Coronary artery (tissue), 2 donors: ENCODE data around the gene PBXIP1.

ENCODE experiments used
- DNase-seq: peaks from one replicate; pipeline ENCODE4 v3.0.0-alpha.2; 2017; ENCODE audit warnings: low spot score
- H3K27ac ChIP-seq, 2 donors: fragments of 200-600 bp; sonication (generic); one replicate each; pipeline ENCODE4 v1.5.1; 2016 to 2019
- H3K4me3 ChIP-seq: fragments of 200-600 bp; sonication (generic); 2 replicates; pipeline ENCODE4 v1.5.1; 2016; ENCODE audit warnings: mild to moderate bottlenecking, moderate library complexity
- CTCF ChIP-seq: fragments of 200-600 bp; sonication (generic); IDR thresholded peaks from one replicate; pipeline ENCODE4 v1.5.1; 2019; ENCODE audit warnings: antibody characterized with exemption

Gene PBXIP1

GRCh38 chr1:154951901-154952657 lies 3.8 kb downstream of the PBXIP1 start:
- DNase-seq = no peak
- Histone ChIP-seq H3K27ac (no peak overlapping the region), H3K4me3 (no peak overlapping the region)
- TF ChIP-seq CTCF = no peak

GRCh38 chr1:154948079-154948478 lies 7.8 kb downstream of the PBXIP1 start:
- DNase-seq = no peak
- TF ChIP-seq CTCF = no peak
- H3K27ac ChIP-seq = no peak overlapping the region

GRCh38 chr1:154945962-154946850 lies 9.7 kb downstream of the PBXIP1 start:
- TF ChIP-seq CTCF = no peak
- H3K27ac ChIP-seq = no peak overlapping the region
- no peak for DNase-seq

More at GRCh38 chr1:154948079-154948478, 7.8 kb downstream of the PBXIP1 start:
- H3K4me3 ChIP-seq = no peak overlapping the region

GRCh38 chr1:154945160-154945961 lies 10.5 kb downstream of the PBXIP1 start:
- no peak for TF ChIP-seq CTCF
- DNase-seq = no peak
- peak overlapping the region in 1 of 2 donors; percentile 70 for H3K27ac ChIP-seq
- no peak overlapping the region for H3K4me3 ChIP-seq

More at GRCh38 chr1:154945962-154946850, 9.7 kb downstream of the PBXIP1 start:
- H3K4me3 ChIP-seq = no peak overlapping the region

GRCh38 chr1:154944401-154945159 lies 11.3 kb downstream of the PBXIP1 start:
- Histone ChIP-seq H3K27ac (peak overlapping the region; percentile 44 to 70), H3K4me3 (no peak overlapping the region)
- TF ChIP-seq CTCF = no peak
- no peak for DNase-seq
